K562 (cell line): Measurements from ENCODE around the gene OR10H3. TPM values are rescaled to one million over a fixed set of nuclear protein-coding genes. Genes with fewer than 3 reads are reported as not detected.

Experiments
- ATAC-seq: fragments of 200-7000 bp; cut with Tn5 transposase; 3 replicates; pipeline ENCODE4 v1.9.1; 2020; ENCODE audit warnings: moderate library complexity
- BruUV-seq: library from RNA; stranded (reverse); fragments of 400-500 nt; replicated peaks from 2 replicates; lab custom pipeline; 2021; lab: Mats Ljungman, UMichigan
- CTCF ChIA-PET: fragments of 300-600 bp; formaldehyde crosslinking; extraction: SDS; loops from one replicate; lab custom pipeline; 2021; ENCODE audit warnings: low intra/inter-chr PET ratio; lab: Yijun Ruan, JAX
- POLR2A ChIA-PET: fragments of 300-600, 350-650 bp; sonication (Branson Sonifier 250); formaldehyde crosslinking; extraction: SDS; loops from one replicate; lab custom pipeline; 2021; ENCODE audit warnings: antibody characterized with exemption, inconsistent platforms; lab: Yijun Ruan, JAX
- DNase-seq, 4 experiments: peaks; one replicate each; pipeline versions ENCODE4 v3.0.0 to v3.0.0-alpha.2; 2011 to 2018; ENCODE audit warnings: low spot score in 3 of 4, mixed read lengths in 3 of 4; ENCODE audit errors: extremely low read depth in 1 of 4
- FAIRE-seq: peaks from 2 replicates; lab custom pipeline; 2011; peaks lifted over from hg19 to GRCh38; lab: Jason Lieb, UNC
- H2AFZ ChIP-seq: 2 replicates; pipeline ENCODE4 v1.6.0; 2011; ENCODE audit warnings: low read depth, low read length, control low read depth, inconsistent platforms
- H3K27ac ChIP-seq: fragments of 200-600 bp; 3 replicates; pipeline ENCODE4 v1.8.0; 2011; ENCODE audit warnings: low read depth, mild to moderate bottlenecking, control low read depth, inconsistent platforms, low read length, moderate library complexity, mixed read lengths; ENCODE audit errors: extremely low read depth
- H3K27me3 ChIP-seq, 2 experiments: fragments of 300-600 bp in 1 of 2; 2 replicates in 1 of 2; 3 replicates in 1 of 2; pipeline versions ENCODE4 v1.6.0 to v1.8.0; 2011; ENCODE audit warnings: inconsistent platforms in 2 of 2, low read length in 2 of 2, mild to moderate bottlenecking in 1 of 2, mixed read lengths in 1 of 2, moderate library complexity in 1 of 2; ENCODE audit not compliant: control insufficient read depth in 2 of 2, insufficient read depth in 2 of 2
- H3K36me3 ChIP-seq: fragments of 300-600 bp; 3 replicates; pipeline ENCODE4 v1.8.0; 2011; ENCODE audit warnings: mild to moderate bottlenecking, low read length, inconsistent platforms; ENCODE audit not compliant: control insufficient read depth, insufficient read depth
- H3K4me1 ChIP-seq, 2 experiments: fragments of 200-600 bp in 1 of 2; replicated peaks in 1 of 2; 2 replicates in 1 of 2; 3 replicates in 1 of 2; pipeline versions ENCODE4 v1.5.1 to v1.8.0; 2011; ENCODE audit warnings: inconsistent platforms in 2 of 2, low read length in 2 of 2, mild to moderate bottlenecking in 1 of 2, mixed read lengths in 1 of 2, moderate library complexity in 1 of 2; ENCODE audit not compliant: control insufficient read depth in 2 of 2, insufficient read depth in 2 of 2
- H3K4me2 ChIP-seq: 2 replicates; pipeline ENCODE4 v1.6.1; 2011; ENCODE audit warnings: low read length, control low read depth, inconsistent platforms, mixed read lengths; ENCODE audit not compliant: insufficient read depth
- H3K4me3 ChIP-seq: fragments of 200-600 bp; sonication (generic), shearing (Covaris generic); 2 replicates; pipeline ENCODE4 v1.5.1; 2016; ENCODE audit warnings: control low read depth, inconsistent platforms
- H3K79me2 ChIP-seq: fragments of 200-600 bp; 3 replicates; pipeline ENCODE4 v1.8.0; 2011; ENCODE audit warnings: low read length, inconsistent platforms; ENCODE audit not compliant: control insufficient read depth, insufficient read depth
- H3K9ac ChIP-seq, 2 experiments: 2 replicates each; pipeline versions ENCODE4 v1.6.0 to v1.6.1; 2011; ENCODE audit warnings: low read depth in 2 of 2, low read length in 2 of 2, control low read depth in 1 of 2, inconsistent platforms in 1 of 2, mild to moderate bottlenecking in 1 of 2, mixed read lengths in 1 of 2; ENCODE audit not compliant: insufficient read depth in 1 of 2
- H3K9me1 ChIP-seq: one replicate; pipeline ENCODE4 v1.6.0; 2011; ENCODE audit warnings: inconsistent platforms, mild to moderate bottlenecking, low read length, moderate library complexity; ENCODE audit not compliant: control insufficient read depth, insufficient read depth
- H3K9me3 ChIP-seq: replicated peaks from 2 replicates; pipeline ENCODE4 v1.5.1; 2011; ENCODE audit warnings: low read depth, low read length, inconsistent platforms; ENCODE audit not compliant: control insufficient read depth, insufficient read depth
- H4K20me1 ChIP-seq: replicated peaks from 2 replicates; pipeline ENCODE4 v1.6.1; 2011; ENCODE audit warnings: low read length, inconsistent platforms, mixed read lengths; ENCODE audit not compliant: control insufficient read depth, insufficient read depth
- XRCC4 ChIP-seq: IDR thresholded peaks from one replicate; pipeline ENCODE4 v1.6.1; 2011; ENCODE audit not compliant: insufficient read depth, insufficient read length; ENCODE audit errors: extremely low read depth
- WGBS: fragments of 100-300 bp; shearing (Covaris generic); methylation state at CpG from one replicate; pipeline ENCODE4 v1.1.6; 2016; ENCODE audit warnings: low coverage, mixed read lengths; ENCODE audit not compliant: insufficient coverage; ENCODE audit errors: missing lambda C conversion rate; 5-methylcytosine and 5-hydroxymethylcytosine counted together
- in situ Hi-C: fragments of 300-500 bp; cut with MboI; formaldehyde crosslinking; loops from 4 replicates; pipeline ENCODE4 v1.15.0; 2018; ENCODE audit warnings: inconsistent platforms, mixed read lengths
- intact Hi-C: fragments of 100-400 bp; cut with micrococcal nuclease; formaldehyde crosslinking; loops from 2 replicates; pipeline ENCODE4 v1.14.2; 2022
- polyA plus RNA-seq, 8 experiments: library from polyadenylated mRNA; depleted of rRNA in 4 of 8; stranded (reverse) in 5 of 8; unstranded in 3 of 8; fragments of >200 nt; fragmentation: Nextera tagmentation in 2 of 8; fragmentation: Illumina TruSeq in 1 of 8; extraction: Ambion mirVana in 2 of 8; extraction: Trizol in 1 of 8; gene quantifications; 2 replicates each; pipeline versions ENCODE4 v1.2.1 to v1.2.3, GENCODE V29; 2011 to 2014; ENCODE audit warnings: inconsistent platforms in 1 of 8, missing spikeins in 1 of 8
- total RNA-seq, 7 experiments: library from RNA; depleted of rRNA in 6 of 7; stranded (reverse); fragments of >200 nt in 6 of 7; fragmentation: Illumina TruSeq in 2 of 7; extraction: Trizol in 2 of 7; gene quantifications; 2 replicates each; pipeline versions ENCODE4 v1.2.1 to v1.2.3, GENCODE V29; 2011 to 2021; ENCODE audit warnings: low replicate concordance in 1 of 7

OR10H3 gene
- total and polyA plus RNA-seq, 9 of the 15 experiments (the other 6 are each of a cell fraction or from before 2014, with no cell fraction given): not detected

GRCh38 chr19:15776991-15777970 lies 39.5 kb downstream of the OR10H3 start:
- H2AFZ ChIP-seq: no peak overlapping the region
- H3K4me1 ChIP-seq: no peaks in the 10 kb centered on the region
- H3K36me3 ChIP-seq: no peaks in the 10 kb centered on the region
- no peak for TF ChIP-seq XRCC4
- TF ChIP-seq, all 486 proteins: peak for 0
- no peak overlapping the region for H3K4me3 ChIP-seq
- H3K4me2 ChIP-seq: no peak overlapping the region
- WGBS: 0% methylated on average over 9 of the region's 9 CpGs
- CTCF ChIA-PET: interaction anchor here (0.6 kb wide), 1 partner anchor 1277 kb away, joined by 3 read pairs; no protein-coding TSS in a partner anchor
- intact Hi-C loops: no loop called here
- no peaks in the 10 kb centered on the region; the same call in 1 of the 2 replicates for H4K20me1 ChIP-seq
- POLR2A ChIA-PET: no interaction called here
- H3K27ac ChIP-seq: no peak overlapping the region
- H3K9me3 ChIP-seq: no peaks in the 10 kb centered on the region
- H3K9me1 ChIP-seq: no peaks in the 10 kb centered on the region
- no peaks in the 10 kb centered on the region for H3K79me2 ChIP-seq
- in situ Hi-C loops: loop anchor here (5.0 kb wide), 1 partner anchor 100 kb away; no protein-coding TSS in a partner anchor
- no peak for DNase-seq
- BruUV-seq: no TSS peak
- no peak overlapping the region for H3K9ac ChIP-seq
- peaks cover 0 to 3% of the 10 kb centered on the region in 2 experiments; a peak in 2 of 5 replicates for H3K27me3 ChIP-seq
- ATAC-seq: no peak
- no peak for FAIRE-seq
